Fibroblast of lung (primary cell): Measurements from ENCODE around the gene TET1. TPM values are rescaled to one million over a fixed set of nuclear protein-coding genes. Genes with fewer than 3 reads are reported as not detected.

Experiments used
- DNase-seq, 2 donors: peaks; one replicate each; pipeline versions ENCODE4 v3.0.0 to v3.0.0-alpha.2; 2010; ENCODE audit warnings: low read depth in 2 of 2
- H2AFZ ChIP-seq: 2 replicates; pipeline ENCODE4 v1.5.1; 2012; ENCODE audit warnings: low read length, control low read depth, inconsistent platforms
- H3K27ac ChIP-seq: 2 replicates; pipeline ENCODE4 v1.5.1; 2011; ENCODE audit warnings: low read length, control low read depth; ENCODE audit not compliant: insufficient read depth
- H3K27me3 ChIP-seq: 2 replicates; pipeline ENCODE4 v1.5.1; 2011; ENCODE audit warnings: mild to moderate bottlenecking, low read length; ENCODE audit not compliant: control insufficient read depth, insufficient read depth
- H3K36me3 ChIP-seq: 2 replicates; pipeline ENCODE4 v1.5.1; 2011; ENCODE audit warnings: low read length; ENCODE audit not compliant: control insufficient read depth, insufficient read depth
- H3K4me1 ChIP-seq: 2 replicates; pipeline ENCODE4 v1.5.1; 2011; ENCODE audit warnings: low read length; ENCODE audit not compliant: control insufficient read depth, insufficient read depth; ENCODE audit errors: extremely low read depth
- H3K4me2 ChIP-seq: 2 replicates; pipeline ENCODE4 v1.5.1; 2011; ENCODE audit warnings: low read length, control low read depth; ENCODE audit not compliant: insufficient read depth; ENCODE audit errors: extremely low read depth
- H3K4me3 ChIP-seq, 4 experiments: fragments of 200-600 bp in 1 of 4; sonication (generic) in 1 of 4; replicated peaks in 1 of 4; 2 replicates each; pipeline ENCODE4 v1.5.1; 2011 to 2016; ENCODE audit warnings: low read length in 4 of 4, low read depth in 3 of 4, mild to moderate bottlenecking in 3 of 4, control low read depth in 2 of 4, inconsistent platforms in 1 of 4, mixed read lengths in 1 of 4; ENCODE audit not compliant: insufficient read depth in 1 of 4; ENCODE audit errors: control extremely low read depth in 1 of 4
- H3K79me2 ChIP-seq: 2 replicates; pipeline ENCODE4 v1.5.1; 2012; ENCODE audit warnings: mild to moderate bottlenecking, low read length, inconsistent platforms; ENCODE audit not compliant: control insufficient read depth, insufficient read depth
- H3K9ac ChIP-seq: 2 replicates; pipeline ENCODE4 v1.5.1; 2011; ENCODE audit warnings: mild to moderate bottlenecking, low read length, control low read depth; ENCODE audit not compliant: insufficient read depth
- H3K9me3 ChIP-seq: 2 replicates; pipeline ENCODE4 v1.5.1; 2012; ENCODE audit warnings: low read depth, low read length; ENCODE audit not compliant: control insufficient read depth, insufficient read depth
- H4K20me1 ChIP-seq: 2 replicates; pipeline ENCODE4 v1.5.1; 2011; ENCODE audit warnings: low read length; ENCODE audit not compliant: control insufficient read depth, insufficient read depth; ENCODE audit errors: extremely low read depth
- EZH2 ChIP-seq: IDR thresholded peaks from 2 replicates; pipeline ENCODE4 v1.5.1; 2012; ENCODE audit warnings: low read length, control low read depth, mild to moderate bottlenecking; ENCODE audit errors: missing control alignments
- polyA plus RNA-seq, 2 donors: library from polyadenylated mRNA; depleted of rRNA in 1 of 2; stranded (reverse) in 1 of 2; unstranded in 1 of 2; fragments of >200 nt; gene quantifications; 2 replicates each; pipeline ENCODE4 v1.2.1, GENCODE V29; 2011 to 2012; ENCODE audit warnings: missing spikeins in 1 of 2
- total RNA-seq: library from RNA; depleted of rRNA; stranded (reverse); fragments of >200 nt; gene quantifications from 2 replicates; pipeline ENCODE4 v1.2.1, GENCODE V29; 2014
- TF ChIP-seq, protein P1 (sequence below), 2 donors: IDR thresholded peaks in 1 of 2; conservative IDR thresholded peaks in 1 of 2; 1 replicate in 1 of 2; 2 replicates in 1 of 2; pipeline ENCODE4 v1.5.1; 2011 to 2012; ENCODE audit warnings: low read length in 2 of 2, control low read depth in 1 of 2, inconsistent platforms in 1 of 2, low read depth in 1 of 2, mild to moderate bottlenecking in 1 of 2

TET1 gene
- total and polyA plus RNA-seq, 2 donors (not counting 1 experiment from before 2014, with no cell fraction given), result 3.3 to 4.7 TPM

DNA sequence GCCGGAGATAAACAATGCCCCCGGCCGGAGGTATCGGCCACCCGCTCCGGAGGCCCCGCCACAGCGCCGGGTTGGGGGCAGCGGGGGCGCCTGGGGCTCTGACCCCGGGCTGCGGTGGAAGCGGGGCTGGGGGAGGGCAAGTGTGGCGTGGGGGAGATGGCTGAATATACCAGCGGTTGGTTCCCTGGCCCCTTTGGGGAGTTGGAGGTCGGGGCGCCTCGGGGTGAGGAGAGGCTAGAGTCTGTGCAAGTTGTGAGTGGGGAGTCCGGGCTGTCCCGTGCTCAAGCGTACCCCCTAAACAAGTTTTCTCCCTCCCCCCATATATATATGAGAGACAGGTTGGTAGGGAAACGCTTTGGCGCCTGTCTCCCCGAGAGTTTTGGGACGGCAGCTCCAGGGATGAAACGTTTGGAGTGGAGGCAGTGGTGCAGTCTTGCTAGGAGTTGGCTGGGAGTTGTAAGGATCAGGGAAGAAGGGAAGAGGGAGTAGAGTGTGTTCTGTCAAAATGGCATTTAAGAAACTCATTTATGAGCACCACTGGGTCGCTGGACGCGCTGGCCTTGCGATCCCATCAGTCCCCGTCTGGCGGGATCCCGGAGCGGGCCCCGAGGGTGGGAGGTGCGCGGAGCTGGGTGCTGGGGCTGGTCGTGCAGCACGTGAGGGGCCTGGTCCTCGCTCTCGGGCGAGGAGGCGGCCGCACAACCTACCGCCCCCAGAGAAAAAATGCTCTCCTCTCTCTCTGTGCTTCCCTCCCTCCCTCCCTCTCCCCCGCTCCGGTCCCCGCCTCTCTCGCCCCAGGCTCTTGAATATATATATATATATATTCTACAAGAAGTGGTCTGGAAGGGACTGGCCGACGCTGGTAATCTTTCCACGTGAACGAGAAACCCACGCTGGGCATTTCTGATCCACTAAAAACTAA, 1.1 kb downstream of the TET1 start:
- H2AFZ ChIP-seq, result peak overlapping the region; percentile 58
- peak overlapping the region; percentile 71 for H3K9ac ChIP-seq
- H3K9me3 ChIP-seq, result no peaks in the 10 kb centered on the region
- no peaks in the 10 kb centered on the region for H4K20me1 ChIP-seq
- DNase-seq, result peak; percentile 34 to 52
- H3K27me3 ChIP-seq, result no peaks in the 10 kb centered on the region
- no peaks in the 10 kb centered on the region for H3K36me3 ChIP-seq
- TF ChIP-seq, protein P1, sequence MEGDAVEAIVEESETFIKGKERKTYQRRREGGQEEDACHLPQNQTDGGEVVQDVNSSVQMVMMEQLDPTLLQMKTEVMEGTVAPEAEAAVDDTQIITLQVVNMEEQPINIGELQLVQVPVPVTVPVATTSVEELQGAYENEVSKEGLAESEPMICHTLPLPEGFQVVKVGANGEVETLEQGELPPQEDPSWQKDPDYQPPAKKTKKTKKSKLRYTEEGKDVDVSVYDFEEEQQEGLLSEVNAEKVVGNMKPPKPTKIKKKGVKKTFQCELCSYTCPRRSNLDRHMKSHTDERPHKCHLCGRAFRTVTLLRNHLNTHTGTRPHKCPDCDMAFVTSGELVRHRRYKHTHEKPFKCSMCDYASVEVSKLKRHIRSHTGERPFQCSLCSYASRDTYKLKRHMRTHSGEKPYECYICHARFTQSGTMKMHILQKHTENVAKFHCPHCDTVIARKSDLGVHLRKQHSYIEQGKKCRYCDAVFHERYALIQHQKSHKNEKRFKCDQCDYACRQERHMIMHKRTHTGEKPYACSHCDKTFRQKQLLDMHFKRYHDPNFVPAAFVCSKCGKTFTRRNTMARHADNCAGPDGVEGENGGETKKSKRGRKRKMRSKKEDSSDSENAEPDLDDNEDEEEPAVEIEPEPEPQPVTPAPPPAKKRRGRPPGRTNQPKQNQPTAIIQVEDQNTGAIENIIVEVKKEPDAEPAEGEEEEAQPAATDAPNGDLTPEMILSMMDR (conservative IDR thresholded peaks at IDR 0.05 in 1 of 2, IDR thresholded peaks at IDR 0.05 in 1 of 2; ENCODE audit: low read depth in 1 of 2, low read length in 2 of 2), result no peak
- TF ChIP-seq EZH2, result no peak
- H3K4me1 ChIP-seq, result peaks cover 4% of the 10 kb centered on the region
- peak overlapping the region; percentile 96 for H3K4me2 ChIP-seq
- peak overlapping the region; percentile 80 to 95 (median 91) for H3K4me3 ChIP-seq
- H3K79me2 ChIP-seq, result peaks cover 25% of the 10 kb centered on the region
- peak overlapping the region; percentile 50 for H3K27ac ChIP-seq

DNA sequence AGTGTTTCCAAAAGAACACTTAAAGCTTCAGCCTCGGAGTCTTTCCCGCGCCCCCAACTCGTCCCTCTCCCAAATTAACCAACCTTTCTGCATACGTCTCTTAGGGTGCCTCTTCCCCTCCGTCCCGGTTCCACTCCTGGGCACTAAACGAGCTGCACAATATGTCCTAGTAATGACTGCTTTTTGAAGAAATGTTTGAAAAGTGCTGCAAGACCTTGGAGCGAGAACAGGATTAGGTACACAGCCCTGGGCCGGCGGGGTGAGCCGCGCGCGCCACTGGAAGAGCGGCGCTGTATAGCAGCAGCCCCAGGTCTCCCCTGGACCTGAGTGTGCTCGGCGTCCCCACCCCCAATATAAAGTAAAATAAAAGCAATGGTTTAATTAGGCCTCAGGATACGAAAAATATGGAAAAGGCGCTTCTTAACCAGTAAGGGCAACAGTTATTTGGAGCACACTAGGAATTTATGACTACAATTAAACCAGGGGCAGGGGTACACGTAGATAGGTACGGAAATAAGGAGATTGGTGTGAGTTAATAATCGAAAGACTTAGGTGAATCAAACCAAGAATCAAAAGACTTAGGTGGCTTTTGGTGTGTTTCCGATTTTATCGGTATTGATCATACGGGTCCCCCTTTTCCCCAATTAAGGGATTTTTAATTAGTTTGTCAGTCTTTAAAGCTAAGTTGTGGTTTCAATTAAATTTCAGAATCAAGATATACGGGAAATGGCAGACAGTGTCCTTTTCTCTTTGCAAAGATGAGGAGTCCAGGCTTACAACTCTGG, 1.9 kb downstream of the TET1 start:
- peak; percentile 36 to 42 for DNase-seq
- no peaks in the 10 kb centered on the region for H3K9me3 ChIP-seq
- peak overlapping the region; percentile 96 for H3K4me2 ChIP-seq
- H3K27me3 ChIP-seq, result no peaks in the 10 kb centered on the region
- H3K27ac ChIP-seq, result peak overlapping the region; percentile 11
- TF ChIP-seq, protein P1 (conservative IDR thresholded peaks at IDR 0.05 in 1 of 2, IDR thresholded peaks at IDR 0.05 in 1 of 2; ENCODE audit: low read depth in 1 of 2, low read length in 2 of 2), result no peak
- no peak for TF ChIP-seq EZH2
- no peak overlapping the region for H3K9ac ChIP-seq
- no peaks in the 10 kb centered on the region for H4K20me1 ChIP-seq
- peaks cover 4% of the 10 kb centered on the region for H3K4me1 ChIP-seq
- peak overlapping the region; percentile 46 to 95 (median 76) for H3K4me3 ChIP-seq
- H3K79me2 ChIP-seq, result peaks cover 25% of the 10 kb centered on the region
- H3K36me3 ChIP-seq, result no peaks in the 10 kb centered on the region
- peak overlapping the region; percentile 73 for H2AFZ ChIP-seq
